AG20443 (cell line): ENCODE data around the gene STON1.
"Not testable (repeated sequence)": the region's sequence is repeated elsewhere in the genome, so short reads cannot be mapped to it uniquely, and the experiment has no call there.

Source experiments
- DNase-seq: peaks from one replicate; pipeline ENCODE4 v3.0.0; 2012; ENCODE audit warnings: low spot score, mixed read lengths

STON1 gene

GRCh38 chr2:48530033-48530811 lies at the start of gene STON1:
STON1 (plus strand) TSS chr2:48530154; CDS start chr2:48580634, 50,480 bp downstream.
- peak; percentile 77 for DNase-seq

GRCh38 chr2:48480526-48480925 lies 49.4 kb upstream of the STON1 start:
- no peak for DNase-seq

- DNase-seq: no peak
These were observed 47.6 kb upstream of the STON1 start for GRCh38 chr2:48482313-48482712.

GRCh38 chr2:48482769-48483168 lies 47.2 kb upstream of the STON1 start:
- DNase-seq: no peak

- no peak for DNase-seq
These were observed 46.4 kb upstream of the STON1 start for GRCh38 chr2:48483506-48483905.

- DNase-seq: no peak
These were observed 46.0 kb upstream of the STON1 start for GRCh38 chr2:48483916-48484315.

- no peak for DNase-seq
These were observed 41.4 kb upstream of the STON1 start for GRCh38 chr2:48488545-48488944.

- DNase-seq: peak; percentile 82
These were observed 33.1 kb upstream of the STON1 start for GRCh38 chr2:48496849-48497248.

- peak; percentile 43 for DNase-seq
These were observed 25.2 kb upstream of the STON1 start for GRCh38 chr2:48504647-48505327.

GRCh38 chr2:48507111-48507510 lies 22.8 kb upstream of the STON1 start:
- DNase-seq: no peak

GRCh38 chr2:48508461-48509124 lies 21.4 kb upstream of the STON1 start:
- peak; percentile 66 for DNase-seq

- peak; percentile 64 for DNase-seq
These were observed 19.6 kb upstream of the STON1 start for GRCh38 chr2:48510329-48510728.

- no peak for DNase-seq
These were observed 18.0 kb upstream of the STON1 start for GRCh38 chr2:48511849-48512470.

- DNase-seq: no peak
These were observed 17.4 kb upstream of the STON1 start for GRCh38 chr2:48512571-48512970.

- DNase-seq: peak; percentile 18
These were observed 15.5 kb upstream of the STON1 start for GRCh38 chr2:48514348-48515003.

- no peak for DNase-seq
These were observed 14.4 kb upstream of the STON1 start for GRCh38 chr2:48515513-48515985.

GRCh38 chr2:48519593-48519992 lies 10.4 kb upstream of the STON1 start:
- peak; percentile 81 for DNase-seq

GRCh38 chr2:48524756-48525155 lies 5.2 kb upstream of the STON1 start:
- DNase-seq: not testable (repeated sequence)

GRCh38 chr2:48525269-48525943 lies 4.5 kb upstream of the STON1 start:
- DNase-seq: no peak

- DNase-seq: no peak
These were observed 2.6 kb upstream of the STON1 start for GRCh38 chr2:48527226-48527885.

GRCh38 chr2:48528431-48528830 lies 1.5 kb upstream of the STON1 start:
- DNase-seq: no peak
